Kidney capillary endothelial cell (primary cell): ENCODE data around the gene PIP4K2A.
"Not testable (repeated sequence)": the region's sequence is repeated elsewhere in the genome, so short reads cannot be mapped to it uniquely, and the experiment has no call there.

Experiments used
- DNase-seq: peaks from one replicate; pipeline ENCODE4 v3.0.0-alpha.2; 2018; ENCODE audit warnings: low spot score

PIP4K2A gene

DNA sequence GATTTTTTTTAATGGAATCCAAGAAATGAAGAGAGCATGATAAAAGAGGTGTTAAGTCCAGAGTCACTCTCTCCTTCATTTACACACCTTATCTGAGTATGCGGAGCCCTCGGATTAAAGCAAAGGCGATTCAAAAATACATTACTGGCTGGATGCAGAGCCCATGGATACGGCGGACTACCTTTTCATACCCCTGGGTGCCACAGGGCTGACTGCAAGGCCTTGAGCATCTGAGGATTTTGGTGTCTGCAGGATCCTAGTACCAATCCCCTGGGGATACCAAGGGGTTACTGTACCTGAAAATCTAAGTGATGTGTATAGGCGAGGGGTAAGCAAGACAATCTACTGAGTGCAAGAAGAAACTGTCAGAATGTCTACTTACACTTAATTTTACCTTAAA lies 20.5 kb downstream of the PIP4K2A start:
- DNase-seq: no peak

DNA sequence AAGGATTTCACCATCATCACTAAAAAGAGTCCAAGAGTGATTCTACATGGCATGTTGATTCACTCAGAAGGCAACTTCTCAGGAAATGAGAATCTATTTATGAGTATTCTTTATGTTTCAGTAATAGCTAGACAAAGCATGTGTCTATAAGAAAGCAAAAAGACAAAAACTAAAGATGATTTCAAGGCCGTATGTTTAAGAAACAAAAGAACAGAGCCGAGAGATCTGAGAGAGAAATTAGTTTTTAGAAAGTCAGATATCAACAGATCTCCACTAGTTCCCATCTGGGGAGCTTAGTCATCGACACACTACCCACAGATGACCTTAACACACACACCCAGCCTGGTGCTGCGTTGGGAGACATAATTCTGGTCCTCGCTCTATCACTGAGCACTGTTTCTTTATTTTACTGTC lies 21.0 kb downstream of the PIP4K2A start:
- DNase-seq: no peak

- not testable (repeated sequence) for DNase-seq
Observed at GRCh38 chr10:22692119-22692518, 22.3 kb downstream of the PIP4K2A start.

- no peak for DNase-seq
Observed at GRCh38 chr10:22690614-22691431, 23.6 kb downstream of the PIP4K2A start.

DNA sequence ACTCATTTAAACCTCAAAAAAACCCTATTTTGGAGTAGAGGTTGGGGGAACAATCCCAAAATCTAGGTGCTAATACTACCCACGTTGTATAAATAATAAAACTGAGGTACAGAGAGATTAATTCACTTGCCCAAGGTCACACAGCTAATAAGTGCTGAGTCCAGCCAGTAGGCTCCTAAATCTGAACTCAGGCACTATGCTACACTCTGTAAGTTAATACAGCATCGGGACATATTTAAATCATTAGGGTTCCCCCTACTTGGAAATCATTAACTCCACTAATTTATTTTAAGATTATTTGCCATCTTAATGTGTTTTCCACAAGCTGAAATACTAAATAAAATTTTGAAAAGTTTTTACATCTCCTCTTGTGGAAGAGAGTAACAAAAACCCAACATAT lies 24.2 kb downstream of the PIP4K2A start:
- DNase-seq: no peak

- DNase-seq: no peak
Observed at GRCh38 chr10:22686347-22686746, 28.0 kb downstream of the PIP4K2A start.

DNA sequence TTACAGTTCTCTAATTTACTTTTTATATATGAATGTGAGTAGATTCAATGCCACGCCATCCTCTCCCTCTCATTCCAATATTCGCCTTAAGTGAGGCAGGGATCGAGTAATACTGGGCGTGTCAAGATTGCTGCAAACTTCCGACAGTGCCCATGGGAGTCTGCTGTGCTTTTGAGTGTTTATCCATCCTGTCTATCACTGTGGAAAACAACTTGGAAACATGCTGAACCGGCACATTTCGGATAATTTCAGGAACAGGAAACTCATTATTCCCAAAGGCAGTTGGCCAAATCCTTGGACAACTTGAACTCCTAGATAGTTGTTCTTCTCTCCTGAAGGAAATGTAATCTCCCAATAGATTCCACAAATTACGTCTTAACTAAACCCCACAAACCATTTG lies 28.5 kb downstream of the PIP4K2A start:
- DNase-seq: peak; percentile 16

DNA sequence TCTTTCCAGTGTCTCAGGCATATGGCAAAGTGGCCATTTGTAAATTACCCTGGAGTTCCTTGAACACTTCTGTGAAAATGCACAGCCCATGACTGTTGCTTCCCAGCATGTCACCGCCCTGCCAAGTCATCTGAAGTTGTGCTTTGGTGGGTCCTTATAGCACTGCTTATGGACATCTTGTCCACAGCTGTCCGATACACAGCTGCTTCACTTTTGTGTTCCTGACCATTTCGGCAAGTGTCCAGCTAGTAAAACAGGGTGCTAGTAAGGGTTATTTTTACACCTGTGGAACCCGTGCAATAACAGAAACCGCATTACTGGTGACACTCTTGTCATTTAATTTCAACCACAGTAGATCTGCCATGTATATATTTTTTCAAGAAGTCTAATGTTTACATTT lies 29.7 kb downstream of the PIP4K2A start:
- no peak for DNase-seq

DNA sequence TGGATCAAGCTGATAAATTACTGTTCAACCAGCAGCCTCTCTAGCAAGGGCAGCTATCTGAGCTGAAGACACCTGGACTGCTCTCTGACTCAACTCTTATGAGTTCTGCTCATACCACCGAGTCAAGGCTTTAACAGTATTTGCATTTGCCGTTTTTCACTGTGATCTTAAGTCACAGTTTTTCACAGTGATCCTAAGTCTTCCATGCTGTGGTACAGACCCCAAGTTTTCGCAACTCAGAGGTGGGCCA lies 31.3 kb downstream of the PIP4K2A start:
- DNase-seq: no peak

DNA sequence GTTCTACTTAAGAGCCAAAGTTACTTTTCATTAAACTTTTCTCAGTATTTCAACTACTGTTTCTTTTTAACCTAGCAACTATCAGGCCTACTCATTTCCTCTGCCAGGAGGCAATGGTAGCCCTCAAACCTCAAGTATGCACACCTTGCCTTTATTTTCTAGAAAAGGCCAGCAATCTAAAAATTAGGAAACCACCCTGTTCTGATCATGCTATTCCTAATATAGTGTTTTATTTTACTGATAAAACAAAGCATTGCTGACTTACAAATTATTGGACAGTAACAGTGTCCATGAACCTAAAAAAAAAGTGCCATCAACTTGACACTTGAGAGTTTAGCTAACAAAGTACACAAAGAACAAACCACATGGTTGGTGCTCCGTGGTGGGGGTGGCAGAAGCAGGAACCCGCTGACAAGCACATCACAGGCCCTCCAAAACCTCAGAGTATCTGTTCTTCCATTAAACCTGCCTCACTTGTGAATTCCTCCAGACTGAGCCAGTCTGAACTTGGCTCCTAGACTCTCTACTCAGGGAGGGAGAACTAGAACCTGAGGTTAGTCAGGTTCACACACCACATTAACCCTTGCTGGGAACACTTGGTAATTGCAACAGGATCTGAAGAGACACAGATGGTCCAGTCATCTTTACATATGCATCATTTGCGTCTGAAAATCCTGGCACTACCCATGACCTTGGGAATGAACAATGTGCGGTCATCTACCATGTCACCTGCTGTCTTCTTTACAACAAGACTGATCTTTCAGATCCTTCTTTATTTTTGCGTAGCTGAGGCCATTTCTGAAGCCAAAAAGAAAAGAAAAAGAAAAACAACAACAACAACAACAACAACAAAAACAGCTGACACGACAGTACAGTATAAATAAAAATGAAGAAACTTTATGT lies 31.9 kb downstream of the PIP4K2A start:
- DNase-seq: no peak

GRCh38 chr10:22681783-22682183 lies 32.6 kb downstream of the PIP4K2A start:
- peak; percentile 72 for DNase-seq

DNA sequence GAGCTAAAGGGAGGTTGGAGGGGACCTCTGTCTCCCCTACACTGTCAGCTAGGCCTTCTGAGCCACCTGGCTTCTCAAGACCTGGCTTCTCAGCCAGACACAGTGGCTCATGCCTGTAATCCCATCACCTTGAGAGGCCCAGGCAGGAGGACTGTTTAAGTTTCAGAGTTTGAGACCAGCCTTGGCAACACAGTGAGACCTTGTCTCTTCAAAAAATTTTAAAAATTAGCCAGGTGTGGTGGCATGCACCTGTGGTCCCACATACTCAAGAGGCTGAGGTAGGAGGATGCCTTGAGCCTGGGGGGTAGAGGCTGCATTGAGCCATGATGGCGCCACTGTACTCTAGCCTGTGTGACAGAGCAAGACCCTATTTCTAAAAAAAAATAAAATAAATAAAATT lies 33.1 kb downstream of the PIP4K2A start:
- no peak for DNase-seq

GRCh38 chr10:22679608-22680007 lies 34.8 kb downstream of the PIP4K2A start:
- DNase-seq: no peak

- DNase-seq: no peak
Observed at GRCh38 chr10:22677333-22677732, 37.0 kb downstream of the PIP4K2A start.

DNA sequence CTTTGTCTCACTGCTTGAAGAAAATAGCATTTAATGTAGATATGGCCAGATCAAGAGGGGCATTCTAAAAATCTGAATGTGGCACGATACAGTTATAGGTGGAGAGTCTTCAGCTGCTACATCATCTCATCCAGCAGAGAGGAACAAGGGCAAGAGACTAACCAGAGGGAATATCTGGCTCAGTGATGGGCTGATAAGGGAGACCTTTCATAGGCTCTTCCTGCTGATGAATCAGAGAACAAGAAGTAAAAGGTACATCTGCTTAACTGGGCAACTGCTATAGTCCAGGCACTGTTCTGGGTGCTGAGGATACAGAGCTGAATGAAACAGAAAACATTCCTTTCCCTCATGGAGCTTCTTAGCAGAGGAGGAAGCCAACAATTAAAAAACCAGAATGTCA lies 37.9 kb downstream of the PIP4K2A start:
- no peak for DNase-seq

GRCh38 chr10:22674573-22674930 lies 39.8 kb downstream of the PIP4K2A start:
- no peak for DNase-seq

GRCh38 chr10:22673785-22674572 lies 40.4 kb downstream of the PIP4K2A start:
- DNase-seq: no peak

- DNase-seq: no peak
Observed at GRCh38 chr10:22673091-22673392, 41.3 kb downstream of the PIP4K2A start.

DNA sequence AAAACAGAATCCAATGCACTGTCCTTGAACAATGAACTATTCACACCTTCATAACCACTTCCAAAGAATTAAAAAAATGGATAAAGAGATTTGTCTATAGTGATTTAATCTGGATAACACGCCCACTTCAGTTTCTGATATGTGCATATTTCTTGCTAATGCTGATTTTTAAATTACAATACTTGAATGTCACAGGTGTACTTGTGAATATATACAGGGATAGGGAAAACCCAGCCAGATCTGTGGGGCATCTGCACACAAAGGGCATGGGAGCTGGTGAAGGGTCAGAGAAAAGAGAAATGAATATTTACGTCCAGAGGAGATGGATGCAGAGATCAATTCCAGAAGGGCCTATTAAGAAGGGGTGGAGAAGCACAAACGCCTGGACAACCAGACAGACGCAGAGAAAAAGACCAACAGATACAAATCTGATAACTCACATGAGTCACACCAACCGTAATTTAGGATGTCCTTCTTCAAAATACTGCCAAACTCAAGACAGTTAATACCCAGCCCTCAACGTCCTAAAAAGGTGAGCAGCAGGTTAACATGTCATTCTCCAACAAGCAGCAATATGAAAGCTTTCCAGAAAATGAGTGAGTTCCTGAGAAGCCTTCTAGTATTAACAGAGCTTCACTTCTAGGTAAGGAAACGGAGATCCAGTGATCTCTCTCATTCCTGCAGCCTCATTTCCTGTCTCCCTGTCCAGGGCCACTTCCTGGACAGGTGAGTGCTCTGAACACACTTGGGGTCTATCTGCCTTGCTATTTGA lies 41.9 kb downstream of the PIP4K2A start:
- no peak for DNase-seq

GRCh38 chr10:22670788-22671187 lies 43.6 kb downstream of the PIP4K2A start:
- DNase-seq: no peak

DNA sequence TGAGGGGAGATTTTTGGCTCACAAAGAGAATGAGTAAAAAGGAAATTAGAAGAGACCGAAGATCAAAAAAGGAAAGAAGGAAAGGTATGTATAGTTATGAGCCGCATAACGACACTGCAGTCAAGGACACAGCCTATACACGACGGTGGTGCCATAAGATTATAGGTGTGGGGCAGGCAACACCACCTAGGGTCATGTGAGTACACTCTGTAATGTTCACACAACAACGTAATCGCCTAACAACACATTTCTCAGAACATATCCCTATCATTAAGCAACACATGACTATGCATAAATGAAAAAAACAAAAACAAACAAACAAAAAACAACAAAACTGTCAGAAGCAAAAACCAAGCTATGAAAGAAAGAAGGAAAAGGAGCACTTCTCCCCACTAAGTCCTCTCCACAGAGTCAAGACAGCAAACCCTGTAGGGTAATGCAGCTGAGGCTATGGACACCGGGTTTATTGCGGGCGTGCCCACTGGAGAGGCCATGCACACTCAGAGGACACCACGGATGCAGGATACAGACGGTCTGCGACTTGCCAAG lies 45.1 kb downstream of the PIP4K2A start:
- no peak for DNase-seq

DNA sequence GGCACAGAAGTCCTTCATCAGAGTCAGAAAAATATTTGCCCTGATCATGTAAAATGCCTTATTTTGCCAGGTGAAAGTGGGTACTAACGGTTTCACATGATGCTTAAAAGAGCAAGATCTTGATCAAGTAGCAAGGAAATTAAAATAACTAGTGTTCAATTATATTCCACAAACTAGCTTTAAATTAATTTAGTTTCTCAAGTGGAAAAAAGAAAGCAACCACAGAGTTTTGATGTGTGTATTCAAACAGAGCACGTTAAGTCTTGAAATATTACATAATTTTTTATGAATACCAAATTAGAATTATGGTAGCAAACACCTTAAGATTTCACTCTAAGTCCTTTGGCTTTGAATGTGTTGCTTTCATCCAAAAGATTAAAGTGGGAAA lies 47.3 kb downstream of the PIP4K2A start:
- DNase-seq: no peak
